KBM-7 (cell line): ENCODE data around the gene C14orf93.

ENCODE experiments used
- DNase-seq: peaks from one replicate; pipeline ENCODE4 v3.0.0-alpha.2; 2015
- in situ Hi-C: fragments of 300-500 bp; cut with MboI; formaldehyde crosslinking; loops from 2 replicates; pipeline ENCODE4 v1.14.3; 2020; ENCODE audit warnings: low sequenced_read_pairs, low pct_unique_long_range_greater_than_20kb, mixed read lengths

Gene C14orf93

DNA sequence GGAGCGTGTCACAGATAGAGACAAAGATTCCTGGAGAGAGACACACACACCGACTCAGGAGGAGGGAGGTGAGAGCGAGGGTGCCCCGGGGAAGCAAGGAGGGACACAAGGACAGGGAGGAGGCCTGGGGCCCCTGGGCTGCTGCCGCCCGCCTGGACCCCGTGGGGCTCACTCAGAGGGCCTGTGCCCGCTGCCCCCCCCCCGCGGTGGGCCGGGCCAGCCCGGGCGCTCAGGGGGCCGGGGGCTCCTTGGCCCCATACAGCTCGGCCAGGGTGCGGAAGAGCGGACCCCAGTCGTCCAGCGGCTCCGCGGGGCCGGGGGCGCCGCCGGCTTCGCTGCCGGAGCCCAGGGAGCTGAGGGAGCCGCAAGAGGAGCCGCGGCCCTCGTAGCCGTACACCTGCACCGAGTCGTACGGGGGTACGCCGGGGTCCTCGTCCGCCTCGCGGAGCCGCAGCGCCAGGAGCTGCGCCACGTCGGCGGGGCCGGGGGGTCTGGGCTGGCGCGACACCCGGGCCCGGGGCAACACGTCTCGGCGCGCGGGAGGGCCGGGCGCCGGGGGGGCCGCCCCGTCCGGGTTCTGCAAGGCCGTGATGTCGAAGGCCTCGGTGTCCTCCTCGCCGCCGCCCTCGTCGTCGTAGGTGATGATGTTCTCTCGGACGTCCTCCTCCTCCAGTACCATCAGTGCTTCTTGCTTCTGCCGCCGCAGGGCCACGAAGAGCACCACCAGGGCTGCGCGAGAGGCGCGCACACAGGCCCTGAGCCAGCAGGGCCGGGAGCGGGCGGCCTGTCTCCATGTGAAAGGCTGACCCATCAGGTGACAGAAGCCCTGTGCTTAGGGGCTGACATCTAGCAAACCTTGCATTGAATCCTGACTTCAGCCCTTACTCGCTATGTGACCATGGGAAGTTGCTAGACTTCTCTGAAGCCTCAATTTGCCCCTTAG is 38.1 kb upstream of the C14orf93 start:
- no peak for DNase-seq
- in situ Hi-C loops, result no loop called here

DNA sequence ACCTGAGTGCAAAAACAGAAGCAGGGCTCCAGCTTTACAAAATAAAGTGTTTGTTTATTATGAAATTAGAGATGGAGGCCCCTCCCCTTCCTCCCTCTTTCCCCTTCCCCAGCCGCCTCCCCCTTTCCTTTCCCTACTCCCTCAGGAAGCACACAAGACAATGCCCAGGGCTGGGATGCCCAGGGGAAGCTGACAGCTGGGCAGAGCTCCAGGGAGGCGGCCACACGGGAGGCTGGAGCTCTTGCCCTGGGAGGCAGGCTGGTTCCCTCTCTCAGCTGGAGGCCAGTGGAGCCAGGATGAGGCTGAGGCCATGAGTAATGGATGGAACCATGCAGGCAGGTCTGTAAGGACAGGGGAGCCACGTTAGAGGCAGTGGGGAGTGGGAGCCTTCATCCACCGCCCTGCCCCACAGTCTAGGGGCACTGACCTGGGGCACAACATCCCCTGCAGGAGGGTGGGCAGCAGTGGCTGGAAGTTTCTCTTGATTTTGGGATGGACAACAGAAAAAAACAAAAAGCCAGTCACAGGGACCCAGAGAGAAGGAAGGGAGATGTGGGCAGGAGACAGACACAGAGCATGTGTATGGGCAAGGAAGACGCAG is 37.2 kb upstream of the C14orf93 start:
- in situ Hi-C loops, result no loop called here
- DNase-seq, result no peak

DNA sequence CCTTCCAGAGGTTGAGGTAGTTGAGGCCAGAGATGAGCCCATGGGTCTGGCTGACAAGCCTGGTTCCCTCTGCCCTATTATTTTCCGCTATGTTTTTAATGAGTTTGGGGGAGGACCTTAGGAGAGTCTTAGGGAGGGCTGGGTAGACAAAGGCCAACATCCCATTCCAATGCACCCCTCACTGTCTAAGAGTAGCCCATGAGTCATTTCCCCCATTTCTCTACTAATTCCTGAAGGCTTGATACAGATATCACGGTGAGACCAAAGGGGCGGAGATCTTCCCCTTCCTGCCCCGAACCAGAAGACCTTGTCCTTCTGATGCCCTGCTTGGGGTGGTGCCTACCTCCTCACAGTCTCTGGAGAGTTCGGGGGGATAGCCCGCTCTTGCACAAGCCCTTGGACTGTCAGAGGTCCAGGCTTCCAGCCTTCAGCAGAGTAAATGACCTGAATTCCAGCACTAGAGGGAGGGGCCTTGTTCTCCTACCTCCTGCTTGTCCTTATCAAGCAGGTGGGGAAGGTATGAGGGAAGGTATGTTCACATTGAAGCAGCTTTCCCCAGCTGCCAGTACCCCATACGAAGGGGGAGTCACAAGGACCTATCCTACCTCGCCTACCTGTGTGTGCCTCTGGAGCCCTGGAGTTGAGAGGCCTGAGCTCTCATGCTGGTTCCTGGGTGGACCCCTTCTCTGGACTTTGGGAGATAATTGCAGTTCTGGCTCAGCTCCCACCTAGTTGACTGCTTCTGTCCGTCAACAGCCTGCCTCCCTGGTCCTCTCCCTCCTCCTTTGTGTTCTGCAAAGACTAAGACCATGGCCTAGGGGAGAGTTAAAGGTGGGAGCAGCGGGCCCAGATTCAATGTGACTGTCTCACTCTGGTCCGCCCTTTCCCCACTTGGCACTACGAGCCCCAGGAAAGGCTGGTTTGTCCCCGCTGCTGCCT is 35.7 kb upstream of the C14orf93 start:
- no peak for DNase-seq
- in situ Hi-C loops, result no loop called here

DNA sequence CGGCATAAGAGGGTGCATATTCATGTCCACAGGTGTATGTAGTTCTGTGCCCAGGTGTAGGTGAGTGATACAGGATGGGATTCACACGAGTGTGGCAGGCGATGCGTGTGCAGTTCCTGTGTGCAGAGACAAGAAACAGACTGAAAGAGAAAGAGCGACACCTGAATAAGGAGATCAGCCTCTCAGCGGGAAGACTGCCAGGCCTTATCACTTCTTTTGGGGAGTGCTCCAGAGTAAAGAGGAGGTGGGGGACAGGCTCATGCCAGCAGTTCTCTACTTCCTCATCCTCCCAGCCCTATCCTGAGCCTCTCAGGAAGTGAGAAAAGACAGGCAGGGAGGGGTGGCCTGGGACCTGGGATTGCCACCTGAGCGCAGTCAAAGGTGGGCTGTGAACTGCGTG is 34.9 kb upstream of the C14orf93 start:
- in situ Hi-C loops, result no loop called here
- DNase-seq, result no peak

- DNase-seq, result no peak
- in situ Hi-C loops, result no loop called here
These were observed 33.8 kb upstream of the C14orf93 start for GRCh38 chr14:23043754-23044153.

DNA sequence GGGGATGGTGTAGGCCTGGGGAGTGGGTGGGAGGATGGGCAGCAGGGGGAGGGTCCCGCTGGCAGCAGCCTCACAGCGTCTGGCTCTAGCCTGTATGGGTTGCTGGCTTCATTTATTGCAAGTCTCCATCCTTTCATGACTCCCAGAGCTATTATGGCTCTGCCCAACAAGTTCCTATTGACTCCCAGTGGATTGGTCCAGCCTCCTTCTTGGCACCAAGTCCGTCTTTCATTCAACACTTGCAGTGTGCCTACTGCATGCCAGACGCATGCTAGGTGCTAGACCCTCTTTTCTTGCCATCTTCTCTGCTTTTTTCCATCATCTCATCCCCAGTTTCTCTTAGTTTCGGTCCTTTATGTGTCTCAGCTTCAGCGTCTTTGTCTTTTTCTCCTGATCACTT is 33.2 kb upstream of the C14orf93 start:
- in situ Hi-C loops, result no loop called here
- no peak for DNase-seq

DNA sequence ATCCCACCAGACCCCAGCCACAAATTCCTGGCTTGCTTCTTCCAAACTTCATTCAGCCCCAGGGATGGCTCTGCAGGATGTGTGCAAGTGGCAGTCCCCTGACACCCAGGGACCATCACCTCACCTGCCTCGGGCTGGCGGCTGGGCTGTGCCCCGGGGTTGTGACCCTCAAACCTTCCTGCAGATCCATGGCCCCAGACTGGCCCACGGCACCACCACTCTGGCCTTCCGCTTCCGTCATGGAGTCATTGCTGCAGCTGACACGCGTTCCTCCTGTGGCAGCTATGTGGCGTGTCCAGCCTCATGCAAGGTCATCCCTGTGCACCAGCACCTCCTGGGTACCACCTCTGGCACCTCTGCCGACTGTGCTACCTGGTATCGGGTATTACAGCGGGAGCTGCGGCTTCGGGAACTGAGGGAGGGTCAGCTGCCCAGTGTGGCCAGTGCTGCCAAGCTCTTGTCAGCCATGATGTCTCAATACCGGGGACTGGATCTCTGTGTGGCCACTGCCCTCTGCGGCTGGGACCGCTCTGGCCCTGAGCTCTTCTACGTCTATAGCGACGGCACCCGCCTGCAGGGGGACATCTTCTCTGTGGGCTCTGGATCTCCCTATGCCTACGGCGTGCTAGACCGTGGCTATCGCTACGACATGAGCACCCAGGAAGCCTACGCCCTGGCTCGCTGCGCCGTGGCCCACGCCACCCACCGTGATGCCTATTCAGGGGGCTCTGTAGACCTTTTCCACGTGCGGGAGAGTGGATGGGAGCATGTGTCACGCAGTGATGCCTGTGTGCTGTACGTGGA is 32.4 kb upstream of the C14orf93 start, which contains the start of gene PSMB11:
PSMB11 (plus strand) TSS at position 51 of the 804 bp plus-strand sequence; CDS start at position 65, 14 bp downstream.
- DNase-seq, result no peak
- in situ Hi-C loops, result no loop called here

DNA sequence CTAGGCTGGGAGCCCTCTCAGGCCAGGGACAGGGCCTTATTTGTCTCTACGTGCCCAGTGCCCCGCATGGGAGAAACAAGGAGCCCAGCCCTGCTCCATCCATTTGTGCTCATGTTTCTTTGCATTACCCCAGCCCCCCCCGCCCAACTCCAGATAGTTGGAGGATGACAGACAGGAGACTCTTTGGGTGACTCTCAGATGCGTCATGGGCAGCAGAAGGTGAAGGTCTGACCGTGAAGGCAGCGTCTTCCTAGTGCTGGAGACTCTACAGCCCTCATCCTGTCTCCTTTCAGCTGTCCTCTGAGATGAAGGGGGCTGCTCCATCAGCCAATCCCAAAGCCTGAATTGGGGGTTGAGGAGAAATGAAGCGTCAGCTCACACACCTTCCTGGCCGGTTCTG is 31.8 kb upstream of the C14orf93 start:
- in situ Hi-C loops, result no loop called here

GRCh38 chr14:23040100-23040499 is 30.2 kb upstream of the C14orf93 start:
- in situ Hi-C loops, result no loop called here
- DNase-seq, result no peak

More for the DNA sequence above, 31.8 kb upstream of the C14orf93 start:
- DNase-seq, result no peak

DNA sequence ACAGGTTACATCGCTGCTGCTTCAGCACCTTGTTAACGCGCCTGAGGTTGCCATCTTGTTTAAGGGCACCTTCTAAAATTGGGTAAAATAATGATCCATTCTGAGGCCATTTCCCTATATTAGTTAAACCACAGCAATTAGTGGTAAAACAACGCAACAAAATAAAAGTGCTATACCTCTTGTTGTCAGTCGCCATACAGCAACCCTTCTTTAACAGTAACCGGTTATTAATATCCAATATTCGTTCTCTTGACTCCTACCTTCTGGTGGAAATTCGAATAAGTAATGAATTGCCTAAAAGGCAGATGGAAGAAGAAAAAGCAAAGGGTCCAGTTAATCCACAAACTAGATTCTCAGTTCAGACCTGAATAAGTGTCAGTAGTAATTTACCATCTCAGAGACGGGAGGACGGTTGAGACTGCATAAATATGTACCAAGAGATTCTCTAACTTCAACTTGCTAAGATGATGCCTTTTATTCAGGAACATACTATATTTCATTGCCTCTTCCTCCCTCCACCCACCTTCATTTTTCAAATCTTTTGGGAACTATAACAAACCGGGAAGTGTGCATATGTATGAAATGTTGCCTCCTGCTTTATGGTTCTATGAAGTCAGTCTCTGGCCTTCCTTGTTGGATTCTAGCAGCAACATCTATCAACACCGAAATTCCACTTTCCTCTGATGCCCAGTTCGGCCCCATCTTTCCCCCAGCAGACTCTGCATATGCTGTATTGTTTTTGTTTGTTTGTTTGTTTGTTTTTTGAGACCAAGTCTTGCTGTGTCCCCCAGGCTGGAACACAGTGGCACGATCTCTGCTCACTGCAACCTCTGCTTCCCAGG is 25.6 kb upstream of the C14orf93 start:
- DNase-seq, result no peak
- in situ Hi-C loops, result no loop called here

DNA sequence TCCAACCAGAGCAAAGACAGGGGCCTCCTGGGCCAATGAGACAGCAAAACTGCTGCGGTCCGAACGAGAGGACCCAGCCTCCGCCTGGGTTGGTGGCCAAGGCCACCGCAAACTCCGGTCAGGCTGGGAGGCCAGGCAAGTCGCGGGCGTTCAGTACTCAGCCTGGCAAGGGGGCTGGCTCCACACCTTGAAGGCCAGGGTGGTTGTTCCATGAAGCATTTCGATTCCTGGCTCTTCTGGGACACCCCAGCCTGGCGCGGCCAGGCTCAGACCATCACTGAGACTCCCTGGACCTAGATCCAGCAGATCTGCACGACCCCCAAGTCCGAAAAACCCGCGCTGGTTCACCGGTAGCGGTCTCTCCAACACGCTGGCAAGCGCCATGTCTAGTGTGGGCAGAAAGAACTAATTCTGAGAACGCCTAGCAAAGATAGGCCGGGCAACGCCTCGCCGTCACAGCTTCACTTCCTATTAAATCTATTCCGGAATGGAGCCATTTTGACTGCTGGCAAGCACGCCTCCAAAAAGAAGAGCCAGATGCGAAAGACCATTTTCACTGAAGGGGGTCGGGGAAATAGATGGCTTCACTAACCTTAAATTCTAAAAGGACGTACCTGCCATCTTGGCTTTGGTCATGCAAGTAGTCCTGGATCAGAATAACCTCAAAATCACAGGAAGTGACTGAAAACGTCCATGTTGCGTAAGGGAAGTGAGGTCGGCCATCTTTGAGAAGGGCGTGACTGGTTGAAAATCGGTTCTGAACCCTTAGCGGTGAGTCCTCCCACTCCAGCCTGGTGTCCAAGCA is 24.8 kb upstream of the C14orf93 start, which contains the start of gene PSMB5:
PSMB5 (minus strand) TSS at position 403 of the 805 bp plus-strand sequence; CDS start at position 384, 19 bp downstream.
- DNase-seq, result peak; percentile 97
- in situ Hi-C loops, result no loop called here

GRCh38 chr14:23033801-23034497 is 24.0 kb upstream of the C14orf93 start:
- in situ Hi-C loops, result no loop called here

GRCh38 chr14:23033251-23033727 is 23.3 kb upstream of the C14orf93 start:
- in situ Hi-C loops, result no loop called here
- no peak for DNase-seq

More at GRCh38 chr14:23033801-23034497, 24.0 kb upstream of the C14orf93 start:
- DNase-seq, result no peak

- in situ Hi-C loops, result no loop called here
- DNase-seq, result no peak
These were observed 21.0 kb upstream of the C14orf93 start for GRCh38 chr14:23030936-23031335.

GRCh38 chr14:23028799-23029198 is 18.9 kb upstream of the C14orf93 start:
- no peak for DNase-seq

DNA sequence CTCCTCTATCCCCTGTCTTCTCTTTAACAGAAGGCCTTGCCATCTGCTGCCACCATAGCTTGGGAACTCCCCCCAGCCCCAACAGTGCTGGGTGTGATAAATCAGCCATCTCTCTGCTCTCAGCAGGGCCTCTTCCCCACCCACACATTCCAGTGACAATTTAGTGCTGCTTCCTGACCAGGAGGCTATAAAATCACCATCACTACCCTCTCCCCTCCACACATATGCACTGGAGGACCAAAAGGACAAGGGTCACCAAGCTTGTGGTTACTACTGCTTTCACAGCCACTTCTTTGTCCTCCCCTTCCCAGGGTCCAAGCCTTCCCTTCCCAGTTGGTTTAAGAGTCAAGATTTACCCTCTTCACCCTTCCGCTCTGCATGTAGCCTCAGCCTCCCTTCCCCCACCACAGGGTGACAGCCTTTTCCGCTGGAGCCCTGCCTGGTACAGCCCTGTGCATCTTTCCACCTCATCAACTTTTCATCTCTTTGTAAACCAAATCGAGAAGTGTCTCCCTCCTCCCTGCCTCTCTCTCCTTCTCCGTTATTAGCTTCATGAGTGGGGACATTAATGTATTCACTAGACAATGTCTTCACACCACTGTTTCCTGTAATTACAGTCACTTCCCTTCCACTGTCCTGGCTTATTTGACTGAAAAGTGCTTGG is 15.3 kb upstream of the C14orf93 start:
- in situ Hi-C loops, result no loop called here
- peak; percentile 27 for DNase-seq

More at GRCh38 chr14:23028799-23029198, 18.9 kb upstream of the C14orf93 start:
- in situ Hi-C loops, result no loop called here
